K562 (cell line): ENCODE measurements around the gene ZBTB22. TPM values are rescaled to one million over a fixed set of nuclear protein-coding genes. Genes with fewer than 3 reads are reported as not detected.

Experiments used
- ADNP ChIP-seq: fragments of 200-800 bp; sonication (Bioruptor generic); IDR thresholded peaks from 2 replicates; pipeline ENCODE4 v1.6.1; 2016; ENCODE audit warnings: missing genetic modification characterization, missing compliant biosample characterization
- CC2D1A ChIP-seq: fragments of 450-650 bp; IDR thresholded peaks from 2 replicates; pipeline ENCODE4 v1.6.1; 2017; ENCODE audit warnings: mild to moderate bottlenecking
- E2F1 ChIP-seq: sonication (generic); formaldehyde crosslinking; IDR thresholded peaks from 2 replicates; pipeline ENCODE4 v1.8.1; 2023; ENCODE audit warnings: mild to moderate bottlenecking, missing genetic modification reagents, moderate library complexity
- ETV5 ChIP-seq: sonication (generic); formaldehyde crosslinking; IDR thresholded peaks from 2 replicates; pipeline ENCODE4 v1.4.0; 2020; ENCODE audit warnings: low read depth, mild to moderate bottlenecking, missing genetic modification reagents
- HINFP ChIP-seq: fragments of 450-650 bp; conservative IDR thresholded peaks from 2 replicates; pipeline ENCODE4 v1.6.1; 2016; ENCODE audit warnings: missing genetic modification characterization, low read depth, mild to moderate bottlenecking, control low read depth, missing compliant biosample characterization
- TAL1 ChIP-seq: fragments of 450-650 bp; IDR thresholded peaks from 2 replicates; pipeline ENCODE4 v1.6.1; 2016; ENCODE audit warnings: mild to moderate bottlenecking
- ZBTB40 ChIP-seq, 2 experiments: fragments of 450-650 bp in 1 of 2; sonication (generic) in 1 of 2; formaldehyde crosslinking in 1 of 2; IDR thresholded peaks; 2 replicates each; pipeline versions ENCODE4 v1.7.1 to v1.9.0; 2016 to 2022; ENCODE audit warnings: inconsistent platforms in 1 of 2, mild to moderate bottlenecking in 1 of 2, missing genetic modification reagents in 1 of 2
- ZBTB8A ChIP-seq: fragments of 450-650 bp; IDR thresholded peaks from 2 replicates; pipeline ENCODE4 v1.6.1; 2018; ENCODE audit warnings: mild to moderate bottlenecking, moderate library complexity; ENCODE audit not compliant: partially characterized antibody
- ZNF133 ChIP-seq: fragments of 250-450 bp; sonication (Bioruptor Pico); IDR thresholded peaks from 2 replicates; pipeline ENCODE4 v1.4.0; 2020; ENCODE audit warnings: mild to moderate bottlenecking
- ZNF354B ChIP-seq: fragments of 250-450 bp; sonication (Bioruptor Pico); IDR thresholded peaks from 2 replicates; pipeline ENCODE4 v1.4.0; 2020
- ZNF655 ChIP-seq: fragments of 250-450 bp; sonication (Bioruptor Pico); IDR thresholded peaks from 2 replicates; pipeline ENCODE4 v1.5.0; 2021
- ZNF830 ChIP-seq: fragments of 250-450 bp; sonication (Bioruptor Pico); IDR thresholded peaks from 2 replicates; pipeline ENCODE4 v1.5.0; 2021; ENCODE audit warnings: mild to moderate bottlenecking
- polyA plus RNA-seq, 8 experiments: library from polyadenylated mRNA; depleted of rRNA in 4 of 8; stranded (reverse) in 5 of 8; unstranded in 3 of 8; fragments of >200 nt; fragmentation: Nextera tagmentation in 2 of 8; fragmentation: Illumina TruSeq in 1 of 8; extraction: Ambion mirVana in 2 of 8; extraction: Trizol in 1 of 8; gene quantifications; 2 replicates each; pipeline versions ENCODE4 v1.2.1 to v1.2.3, GENCODE V29; 2011 to 2014; ENCODE audit warnings: inconsistent platforms in 1 of 8, missing spikeins in 1 of 8
- total RNA-seq, 7 experiments: library from RNA; depleted of rRNA in 6 of 7; stranded (reverse); fragments of >200 nt in 6 of 7; fragmentation: Illumina TruSeq in 2 of 7; extraction: Trizol in 2 of 7; gene quantifications; 2 replicates each; pipeline versions ENCODE4 v1.2.1 to v1.2.3, GENCODE V29; 2011 to 2021; ENCODE audit warnings: low replicate concordance in 1 of 7

Gene ZBTB22
- total and polyA plus RNA-seq, 9 of the 15 experiments (the other 6 are each of a cell fraction or from before 2014, with no cell fraction given): 0.21 to 11.9 (median 7.1) TPM

- TF ChIP-seq ZBTB40 (IDR thresholded peaks at IDR 0.05) (peak; percentile 87), ZBTB40 (CRISPR knock-in tag; IDR thresholded peaks at IDR 0.05) (no peak), ZNF133 (CRISPR knock-in tag) (no peak), ADNP (tag) (no peak), TAL1 (no peak), ZNF354B (no peak), ZNF830 (peak; percentile 88), ETV5 (peak; percentile 90; the same call in 1 of the 2 replicates), HINFP (tag) (peak; percentile 83), ZNF655 (CRISPR knock-in tag) (0 out of 2 replicates have a peak, but pooled peaks have one; percentile 52), ZBTB8A (no peak), CC2D1A (peak; percentile 13; the same call in 1 of the 2 replicates), E2F1 (CRISPR knock-in tag) (peak; percentile 33; the same call in 1 of the 2 replicates)
Measured at GRCh38 chr6:33276864-33277662, 40.5 kb downstream of the ZBTB22 start, which contains the start of gene B3GALT4 (continued).
